GM21529 (cell line): ENCODE measurements around the gene KIF5C.
A peak's percentile ranks its signal among the peaks of the same experiment; 100 is the strongest.
"Not testable (repeated sequence)": the region's sequence is repeated elsewhere in the genome, so short reads cannot be mapped to it uniquely, and the experiment has no call there.

Source experiments
- ATAC-seq: cut with Tn5 transposase; IDR thresholded peaks from one replicate; pipeline ENCODE4 v1.9.1; 2021; ENCODE audit not compliant: unreplicated experiment

Gene KIF5C

GRCh38 chr2:148963461-148963860 is 88.4 kb downstream of the KIF5C start:
- ATAC-seq: no peak

- no peak for ATAC-seq
Observed at GRCh38 chr2:148965623-148966437, 90.8 kb downstream of the KIF5C start.

- no peak for ATAC-seq
Observed at GRCh38 chr2:148966438-148966758, 91.4 kb downstream of the KIF5C start.

GRCh38 chr2:148967056-148967455 is 92.0 kb downstream of the KIF5C start:
- no peak for ATAC-seq

GRCh38 chr2:148967578-148967977 is 92.6 kb downstream of the KIF5C start:
- no peak for ATAC-seq

- no peak for ATAC-seq
Observed at GRCh38 chr2:148968301-148968700, 93.3 kb downstream of the KIF5C start.

- ATAC-seq: no peak
Observed at GRCh38 chr2:148968776-148969319, 93.8 kb downstream of the KIF5C start.

GRCh38 chr2:148969659-148970061 is 94.6 kb downstream of the KIF5C start:
- no peak for ATAC-seq

GRCh38 chr2:148970385-148970784 is 95.4 kb downstream of the KIF5C start:
- ATAC-seq: no peak

- peak; percentile 87 for ATAC-seq
Observed at GRCh38 chr2:148971547-148971946, 96.5 kb downstream of the KIF5C start.

GRCh38 chr2:148974095-148974494 is 99.1 kb downstream of the KIF5C start:
- no peak for ATAC-seq

- no peak for ATAC-seq
Observed at GRCh38 chr2:148978026-148978685, 103.1 kb downstream of the KIF5C start.

- no peak for ATAC-seq
Observed at GRCh38 chr2:148978706-148979105, 103.7 kb downstream of the KIF5C start.

GRCh38 chr2:148979164-148979918 is 104.3 kb downstream of the KIF5C start:
- ATAC-seq: no peak

- ATAC-seq: no peak
Observed at GRCh38 chr2:148979919-148980277, 104.9 kb downstream of the KIF5C start.

- not testable (repeated sequence) for ATAC-seq
Observed at GRCh38 chr2:148980496-148980895, 105.5 kb downstream of the KIF5C start.

- no peak for ATAC-seq
Observed at GRCh38 chr2:148981324-148981723, 106.3 kb downstream of the KIF5C start.

GRCh38 chr2:148981781-148982180 is 106.8 kb downstream of the KIF5C start:
- no peak for ATAC-seq

GRCh38 chr2:148982282-148982681 is 107.3 kb downstream of the KIF5C start:
- ATAC-seq: no peak

GRCh38 chr2:148983896-148984295 is 108.9 kb downstream of the KIF5C start:
- ATAC-seq: no peak

GRCh38 chr2:148984449-148984848 is 109.4 kb downstream of the KIF5C start:
- no peak for ATAC-seq

- ATAC-seq: no peak
Observed at GRCh38 chr2:148987286-148987685, 112.3 kb downstream of the KIF5C start.
